Endothelial cell of umbilical vein (primary cell): ENCODE measurements around the gene AP4S1. TPM values are rescaled to one million over a fixed set of nuclear protein-coding genes. Genes with fewer than 3 reads are reported as not detected.

ENCODE experiments used
- BruUV-seq: library from RNA; stranded (reverse); fragments of 400-500 nt; replicated peaks from 2 replicates; lab custom pipeline; 2021; lab: Mats Ljungman, UMichigan
- CTCF ChIA-PET: fragments of 300-600, 350-600 bp; sonication (Branson Sonifier 250); formaldehyde crosslinking; loops from one replicate; lab custom pipeline; 2021; ENCODE audit warnings: antibody characterized with exemption, inconsistent platforms; lab: Charles Lee
- POLR2A ChIA-PET: fragments of 300-600, 350-600 bp; sonication (Branson Sonifier 250); formaldehyde crosslinking; loops from one replicate; lab custom pipeline; 2021; ENCODE audit warnings: antibody characterized with exemption, inconsistent platforms; lab: Charles Lee
- DNase-seq: peaks from one replicate; pipeline ENCODE4 v3.0.0-alpha.2; 2011; ENCODE audit warnings: low read depth, low spot score
- FAIRE-seq: peaks from 2 replicates; lab custom pipeline; 2011; peaks lifted over from hg19 to GRCh38; lab: Jason Lieb, UNC
- H2AFZ ChIP-seq: 2 replicates; pipeline ENCODE4 v1.6.0; 2012; ENCODE audit warnings: low read depth, low read length, control low read depth, inconsistent platforms
- H3K27ac ChIP-seq: 2 replicates; pipeline ENCODE4 v1.5.1; 2011; ENCODE audit warnings: low read depth, mild to moderate bottlenecking, control low read depth, low read length, moderate library complexity; ENCODE audit not compliant: insufficient read depth
- H3K27me3 ChIP-seq, 2 experiments: 2 replicates each; pipeline versions ENCODE4 v1.6.0 to v1.6.1; 2011; ENCODE audit warnings: low read length in 2 of 2, mixed read lengths in 1 of 2; ENCODE audit not compliant: control insufficient read depth in 2 of 2, insufficient read depth in 2 of 2
- H3K36me3 ChIP-seq, 2 experiments: 2 replicates in 1 of 2; 3 replicates in 1 of 2; pipeline ENCODE4 v1.5.1; 2011; ENCODE audit warnings: low read length in 2 of 2, mild to moderate bottlenecking in 1 of 2, moderate library complexity in 1 of 2; ENCODE audit not compliant: control insufficient read depth in 2 of 2, insufficient read depth in 2 of 2; ENCODE audit errors: extremely low read depth in 1 of 2
- H3K4me1 ChIP-seq: 3 replicates; pipeline ENCODE4 v1.5.1; 2011; ENCODE audit warnings: mild to moderate bottlenecking, low read length; ENCODE audit not compliant: control insufficient read depth, insufficient read depth; ENCODE audit errors: extremely low read depth
- H3K4me2 ChIP-seq: 2 replicates; pipeline ENCODE4 v1.6.1; 2011; ENCODE audit warnings: low read length, control low read depth, mixed read lengths; ENCODE audit not compliant: insufficient read depth
- H3K4me3 ChIP-seq, 3 experiments: fragments of 200-600 bp in 1 of 3; sonication (generic), shearing (Covaris generic) in 1 of 3; replicated peaks in 1 of 3; 2 replicates each; pipeline ENCODE4 v1.5.1; 2011 to 2016; ENCODE audit warnings: control low read depth in 3 of 3, low read length in 3 of 3, mild to moderate bottlenecking in 2 of 3, inconsistent platforms in 1 of 3, low read depth in 1 of 3, moderate library complexity in 1 of 3; ENCODE audit not compliant: insufficient read depth in 1 of 3
- H3K79me2 ChIP-seq: 2 replicates; pipeline ENCODE4 v1.6.0; 2012; ENCODE audit warnings: low read length, inconsistent platforms; ENCODE audit not compliant: control insufficient read depth, insufficient read depth
- H3K9ac ChIP-seq: replicated peaks from 2 replicates; pipeline ENCODE3; 2011; ENCODE audit warnings: low read length, control low read depth; ENCODE audit not compliant: insufficient read depth; ENCODE audit errors: extremely low read depth
- H3K9me1 ChIP-seq: replicated peaks from 3 replicates; pipeline ENCODE4 v1.6.0; 2011; ENCODE audit warnings: mild to moderate bottlenecking, low read length; ENCODE audit not compliant: control insufficient read depth, insufficient read depth; ENCODE audit errors: extremely low read depth
- H3K9me3 ChIP-seq: replicated peaks from 2 replicates; pipeline ENCODE4 v1.5.1; 2012; ENCODE audit warnings: low read length, inconsistent platforms; ENCODE audit not compliant: control insufficient read depth, insufficient read depth
- H4K20me1 ChIP-seq: replicated peaks from 2 replicates; pipeline ENCODE3; 2011; ENCODE audit warnings: mild to moderate bottlenecking, low read length; ENCODE audit not compliant: control insufficient read depth, insufficient read depth; ENCODE audit errors: extremely low read depth
- CTCF ChIP-seq, 2 donors: IDR thresholded peaks; 1 replicate in 1 of 2; 2 replicates in 1 of 2; pipeline ENCODE4 v1.5.1; 2011; ENCODE audit warnings: low read length in 2 of 2, mild to moderate bottlenecking in 2 of 2, moderate library complexity in 2 of 2, control low read depth in 1 of 2, inconsistent platforms in 1 of 2, low read depth in 1 of 2; ENCODE audit not compliant: insufficient read depth in 1 of 2; ENCODE audit errors: extremely low read depth in 1 of 2
- EZH2 ChIP-seq: IDR thresholded peaks from 2 replicates; pipeline ENCODE4 v1.6.1; 2012; ENCODE audit warnings: borderline replicate concordance, low read depth, mild to moderate bottlenecking, moderate library complexity, low read length, inconsistent platforms; ENCODE audit not compliant: severe bottlenecking
- FOS ChIP-seq: IDR thresholded peaks from 2 replicates; pipeline ENCODE4 v1.6.1; 2011; ENCODE audit warnings: mild to moderate bottlenecking, low read length, moderate library complexity, borderline replicate concordance; ENCODE audit not compliant: insufficient read depth
- JUN ChIP-seq: IDR thresholded peaks from 2 replicates; pipeline ENCODE4 v1.6.1; 2011; ENCODE audit warnings: borderline replicate concordance, low read depth; ENCODE audit not compliant: insufficient read length, insufficient read depth
- MAX ChIP-seq: IDR thresholded peaks from 2 replicates; pipeline ENCODE4 v1.6.1; 2011; ENCODE audit not compliant: insufficient read depth, insufficient read length
- MYC ChIP-seq: IDR thresholded peaks from one replicate; pipeline ENCODE4 v1.6.1; 2011; ENCODE audit warnings: mild to moderate bottlenecking, low read depth, low read length
- POLR2A ChIP-seq: IDR thresholded peaks from 2 replicates; pipeline ENCODE4 v1.6.1; 2012; ENCODE audit warnings: low read depth, mild to moderate bottlenecking, control low read depth, low read length
- POLR2AphosphoS5 ChIP-seq: IDR thresholded peaks from 2 replicates; pipeline ENCODE4 v1.6.1; 2012; ENCODE audit warnings: low read depth, mild to moderate bottlenecking, control low read depth, low read length, moderate library complexity; ENCODE audit not compliant: insufficient read depth
- dilution Hi-C: fragments of 300-500 bp; cut with MboI; formaldehyde crosslinking; loops from one replicate; pipeline ENCODE4 v1.15.0; 2019; ENCODE audit warnings: low sequenced_read_pairs; ENCODE audit not compliant: extremely low pct_ligation_motif_present
- intact Hi-C: fragments of 100-400 bp; cut with micrococcal nuclease; formaldehyde crosslinking; loops from one replicate; pipeline ENCODE4 v1.10.0; 2022
- polyA plus RNA-seq, 4 experiments: library from polyadenylated mRNA; depleted of rRNA in 3 of 4; stranded (reverse) in 3 of 4; unstranded in 1 of 4; fragments of >200 nt; gene quantifications; 2 replicates each; pipeline versions ENCODE4 v1.2.1 to v1.2.3, GENCODE V29; 2011 to 2012; ENCODE audit warnings: missing spikeins in 1 of 4
- total RNA-seq: library from RNA; stranded (reverse); gene quantifications from 2 replicates; pipeline ENCODE4 v1.2.3, GENCODE V29; 2021

AP4S1 gene
- total and polyA plus RNA-seq, 2 donors (not counting 3 experiments of a cell fraction or from before 2014, with no cell fraction given): 2.8 to 7.2 TPM

GRCh38 chr14:31022386-31022785, 3.1 kb upstream of the AP4S1 start:
- H4K20me1 ChIP-seq: peaks cover 16% of the 10 kb centered on the region
- intact Hi-C loops (no loop called here), dilution Hi-C loops (no loop called here)
- ChIA-PET CTCF (interaction anchor here (0.9 to 1.2 kb wide), 2 partner anchors 16 to 17 kb away, joined by 3 read pairs; no protein-coding TSS in a partner anchor), POLR2A (no interaction called here)
- peaks cover 17% of the 10 kb centered on the region for H3K4me1 ChIP-seq
- DNase-seq (no peak), FAIRE-seq (no peak)
- no peaks in the 10 kb centered on the region for H3K36me3 ChIP-seq
- no peak overlapping the region for H3K9ac ChIP-seq
- no peaks in the 10 kb centered on the region for H3K9me1 ChIP-seq
- no peak overlapping the region for H2AFZ ChIP-seq
- peaks cover 85% of the 10 kb centered on the region for H3K79me2 ChIP-seq
- no peak overlapping the region for H3K27ac ChIP-seq
- no peaks in the 10 kb centered on the region for H3K9me3 ChIP-seq
- H3K4me2 ChIP-seq: no peak overlapping the region
- BruUV-seq: no TSS peak
- H3K4me3 ChIP-seq: no peak overlapping the region
- no peak for TF ChIP-seq JUN
- TF ChIP-seq POLR2AphosphoS5: no peak
- no peak for TF ChIP-seq CTCF (IDR thresholded peaks at IDR 0.05; ENCODE audit: extremely low read depth in 1 of 2, insufficient read depth in 1 of 2, low read depth in 1 of 2, low read length in 2 of 2)
- TF ChIP-seq FOS: no peak
- no peak for TF ChIP-seq EZH2
- H3K27me3 ChIP-seq: no peaks in the 10 kb centered on the region

GRCh38 chr14:31024010-31024480, 1.4 kb upstream of the AP4S1 start:
- H3K9me1 ChIP-seq: no peaks in the 10 kb centered on the region
- ChIA-PET POLR2A (no interaction called here), CTCF (interaction anchor here (1.0 kb wide), 1 partner anchor 43 kb away, joined by 3 read pairs; no protein-coding TSS in a partner anchor)
- H3K79me2 ChIP-seq: peaks cover 69% of the 10 kb centered on the region
- FAIRE-seq: no peak
- no peak overlapping the region for H2AFZ ChIP-seq
- peaks cover 14% of the 10 kb centered on the region for H4K20me1 ChIP-seq
- H3K27me3 ChIP-seq: no peaks in the 10 kb centered on the region
- peak overlapping the region in 1 of 3 experiments; percentile 59 for H3K4me3 ChIP-seq
- TF ChIP-seq MAX: no peak
- no peak for TF ChIP-seq JUN
- no peak for TF ChIP-seq POLR2AphosphoS5
- no peak for TF ChIP-seq FOS
- no peak for TF ChIP-seq CTCF (IDR thresholded peaks at IDR 0.05; ENCODE audit: extremely low read depth in 1 of 2, insufficient read depth in 1 of 2, low read depth in 1 of 2, low read length in 2 of 2)
- no peak for TF ChIP-seq MYC
- TF ChIP-seq EZH2: no peak
- no peak for TF ChIP-seq POLR2A
- H3K9me3 ChIP-seq: no peaks in the 10 kb centered on the region
- peak overlapping the region; percentile 87 for H3K4me2 ChIP-seq
- intact Hi-C loops: no loop called here
- H3K4me1 ChIP-seq: peaks cover 21% of the 10 kb centered on the region
- H3K27ac ChIP-seq: no peak overlapping the region
- BruUV-seq: no TSS peak
- peak overlapping the region; percentile 92 for H3K9ac ChIP-seq
- dilution Hi-C loops: no loop called here
- DNase-seq: peak; percentile 19
- no peaks in the 10 kb centered on the region for H3K36me3 ChIP-seq
